NCI-H146 treated with DMSO at 0.1 percent for 48 hours (cell line): ENCODE measurements around the gene NFIB.

ENCODE experiments used
- DNase-seq: peaks from one replicate; lab custom pipeline; 2025; ENCODE audit not compliant: unreplicated experiment; lab: John Stamatoyannopoulos, UW

Gene NFIB

DNA sequence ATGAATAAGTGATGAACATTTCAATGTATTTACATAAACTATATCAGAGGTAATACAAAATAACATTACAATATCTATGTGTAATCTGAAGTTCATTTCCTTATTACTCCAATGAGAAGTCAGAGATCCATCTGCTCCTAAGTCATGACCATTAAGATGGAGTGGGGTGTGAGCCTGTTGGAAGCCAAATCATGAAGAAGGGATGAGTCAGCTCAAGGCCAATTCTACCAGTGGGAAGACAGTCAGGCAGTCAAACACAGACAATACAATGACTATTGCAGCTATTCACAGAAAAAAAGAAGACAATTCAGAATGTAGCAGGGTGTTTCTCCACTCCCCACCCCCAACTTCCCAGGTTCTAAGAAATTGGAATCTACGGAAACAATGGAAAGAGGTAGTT is 155.0 kb downstream of the NFIB start:
- no peak for DNase-seq

DNA sequence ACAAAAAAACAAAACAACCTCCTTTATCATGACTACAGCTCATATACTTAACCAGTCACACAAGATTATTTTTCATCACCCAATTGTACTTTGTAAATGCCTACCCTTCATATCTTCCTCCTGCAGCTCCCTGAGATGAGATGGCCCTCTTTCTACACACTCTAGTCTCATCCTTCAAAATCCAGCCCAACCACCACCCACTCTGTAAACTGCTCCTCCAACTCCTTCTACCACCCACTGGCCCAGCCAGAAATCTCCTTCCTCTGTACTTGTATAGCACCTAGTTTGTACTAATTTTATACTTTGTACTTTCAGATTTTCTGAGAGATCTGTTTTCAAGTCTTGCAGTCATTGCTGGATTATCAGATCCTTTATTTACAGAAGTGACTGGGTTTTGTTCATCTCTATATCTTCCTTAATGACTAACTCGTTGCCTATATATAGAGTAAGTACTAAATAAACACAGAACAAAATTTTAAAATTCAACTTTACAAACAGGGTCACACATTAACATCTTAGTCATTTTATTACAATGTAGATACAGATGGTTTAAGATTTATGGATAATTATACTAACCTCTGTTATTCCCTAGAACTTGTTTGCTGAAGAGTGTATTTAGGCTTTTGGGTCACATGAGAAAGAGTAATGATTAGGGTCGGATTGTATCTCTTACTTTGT is 155.7 kb downstream of the NFIB start:
- no peak for DNase-seq

DNA sequence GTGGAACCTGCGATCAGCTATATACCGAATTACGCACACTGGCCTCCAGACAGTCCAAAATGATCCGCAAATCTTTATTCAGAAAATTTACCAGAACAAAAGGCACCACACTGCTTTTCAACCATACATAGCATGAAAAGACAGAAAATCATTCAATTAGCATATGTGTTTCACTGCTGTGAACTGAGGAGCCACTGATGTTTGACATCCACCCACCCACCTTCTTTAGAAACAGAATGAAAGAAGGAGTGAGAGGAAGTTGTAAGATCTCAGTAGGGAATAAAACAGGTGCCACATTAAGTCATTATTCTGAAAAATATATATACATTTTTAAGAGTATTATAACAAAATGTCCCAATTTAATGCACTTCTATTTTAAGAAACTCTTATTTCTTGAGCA is 156.8 kb downstream of the NFIB start:
- DNase-seq = no peak

DNA sequence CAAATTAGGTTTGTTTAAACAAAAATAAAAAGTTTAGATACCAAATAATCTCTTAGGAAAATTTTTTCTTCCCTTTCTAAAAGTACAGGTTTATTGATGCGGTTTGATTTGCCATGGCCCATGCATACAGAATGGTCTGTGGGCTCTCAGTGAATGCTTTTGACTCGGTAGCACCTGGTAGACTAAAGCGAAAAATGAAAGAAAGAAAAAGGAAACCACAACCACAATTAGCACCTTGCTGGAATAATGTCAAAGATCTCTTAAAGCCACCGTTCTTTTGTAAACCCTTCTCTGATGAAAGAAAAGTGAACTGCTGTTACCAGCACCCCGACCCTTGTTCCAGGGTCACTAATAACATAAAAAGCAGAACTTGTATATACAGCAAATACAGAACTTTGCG is 157.9 kb downstream of the NFIB start:
- DNase-seq = no peak

DNA sequence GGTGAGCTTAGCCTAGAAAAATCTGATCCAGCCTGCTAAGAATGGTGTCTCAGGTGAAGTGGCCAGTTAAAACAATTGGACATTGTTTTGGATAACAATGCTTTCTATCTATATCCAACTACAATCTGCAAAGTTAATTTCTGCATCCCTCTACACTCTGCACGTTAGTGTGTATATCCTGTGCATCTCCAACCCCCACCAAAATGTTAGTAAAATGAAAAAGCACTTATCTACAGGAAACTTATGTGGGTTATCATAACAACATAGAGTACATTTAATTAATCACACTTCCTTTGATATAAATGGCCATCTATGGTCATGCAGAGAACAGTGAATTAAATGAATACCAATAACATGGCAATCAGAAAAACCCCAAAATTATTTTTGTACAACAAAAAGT is 158.7 kb downstream of the NFIB start:
- DNase-seq = no peak

DNA sequence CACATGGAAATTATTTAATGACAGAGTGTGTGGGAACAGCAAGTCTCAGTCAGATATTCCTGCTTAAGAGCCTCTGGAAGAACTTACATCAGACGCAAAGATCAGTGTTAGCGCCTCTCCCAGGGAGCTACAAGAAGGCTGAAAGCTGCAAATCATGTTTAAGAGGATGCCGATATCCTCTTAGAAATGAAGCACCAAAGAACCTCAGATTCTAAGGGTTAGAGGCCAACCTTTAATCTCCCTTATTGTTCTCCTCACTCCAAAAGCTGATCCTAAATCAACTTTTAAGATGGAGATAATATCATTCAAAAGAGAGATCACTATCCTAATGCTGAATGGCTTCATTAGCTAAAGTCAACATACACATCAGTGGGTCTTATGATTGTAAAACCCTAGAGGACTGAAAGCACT is 160.6 kb downstream of the NFIB start:
- peak; percentile 23 for DNase-seq

DNA sequence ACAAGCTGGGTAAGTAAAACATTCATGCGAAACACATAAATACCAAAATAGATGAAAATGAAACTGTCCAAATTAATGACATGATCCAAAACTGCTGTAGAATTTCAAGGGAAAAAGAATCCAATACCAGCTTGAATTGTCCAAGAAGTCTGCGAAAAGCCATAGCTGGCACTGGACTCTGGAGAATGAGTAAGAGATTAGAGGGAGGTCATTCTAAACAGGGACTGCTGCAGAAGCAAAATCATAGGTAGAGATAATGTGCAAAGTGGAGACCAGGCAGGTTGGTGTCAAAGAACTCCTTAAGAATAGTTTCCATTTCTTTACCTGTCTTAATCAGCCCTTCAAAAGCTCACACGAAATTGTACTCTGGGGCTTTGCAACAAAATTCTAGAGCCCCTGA is 162.5 kb downstream of the NFIB start:
- DNase-seq = no peak

DNA sequence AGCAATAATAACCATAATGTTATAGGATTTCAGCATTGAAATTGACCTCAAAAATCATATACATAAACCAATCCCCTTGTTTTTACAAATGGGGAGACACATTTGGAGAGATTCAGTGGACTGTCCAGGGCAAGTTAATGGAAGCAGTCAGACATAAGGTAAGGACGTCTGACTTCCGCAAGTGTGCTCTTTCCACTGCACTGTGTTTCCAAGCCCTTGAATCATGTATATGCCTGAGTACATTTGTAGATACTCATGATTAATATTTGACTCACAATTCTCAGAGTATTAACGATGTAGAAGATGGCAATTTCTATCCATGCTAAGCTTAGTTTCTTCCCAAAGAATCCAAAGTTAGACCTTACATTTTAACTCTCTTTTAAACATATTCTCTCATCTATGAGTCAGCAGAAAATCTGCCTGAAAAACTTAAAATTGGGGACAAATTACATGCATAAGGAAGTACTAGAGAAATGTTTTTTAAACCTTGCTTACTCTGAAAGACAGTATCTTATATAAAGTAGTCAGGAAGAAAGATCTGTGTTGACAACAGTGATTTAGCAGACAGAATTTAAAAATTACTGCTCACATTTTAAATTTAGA is 165.3 kb downstream of the NFIB start:
- DNase-seq = no peak

DNA sequence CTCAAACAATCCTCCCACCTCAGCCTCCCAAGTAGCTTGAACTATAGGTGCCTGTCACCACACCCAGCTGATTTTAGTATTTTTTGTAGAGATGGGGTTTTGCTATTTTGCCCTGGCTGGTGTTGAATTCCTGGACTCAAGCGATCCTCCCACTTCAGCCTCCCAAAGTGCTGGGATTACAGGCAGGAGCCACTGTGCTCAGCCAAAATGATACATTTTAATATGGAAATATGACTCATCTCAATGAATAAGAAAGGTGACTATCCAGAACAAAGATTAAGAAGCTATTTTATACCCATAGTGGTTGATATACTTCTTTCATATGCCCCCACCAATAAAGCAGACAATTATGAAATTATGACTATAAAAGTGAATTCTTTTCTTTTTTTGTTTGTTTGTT is 166.2 kb downstream of the NFIB start:
- DNase-seq = no peak

DNA sequence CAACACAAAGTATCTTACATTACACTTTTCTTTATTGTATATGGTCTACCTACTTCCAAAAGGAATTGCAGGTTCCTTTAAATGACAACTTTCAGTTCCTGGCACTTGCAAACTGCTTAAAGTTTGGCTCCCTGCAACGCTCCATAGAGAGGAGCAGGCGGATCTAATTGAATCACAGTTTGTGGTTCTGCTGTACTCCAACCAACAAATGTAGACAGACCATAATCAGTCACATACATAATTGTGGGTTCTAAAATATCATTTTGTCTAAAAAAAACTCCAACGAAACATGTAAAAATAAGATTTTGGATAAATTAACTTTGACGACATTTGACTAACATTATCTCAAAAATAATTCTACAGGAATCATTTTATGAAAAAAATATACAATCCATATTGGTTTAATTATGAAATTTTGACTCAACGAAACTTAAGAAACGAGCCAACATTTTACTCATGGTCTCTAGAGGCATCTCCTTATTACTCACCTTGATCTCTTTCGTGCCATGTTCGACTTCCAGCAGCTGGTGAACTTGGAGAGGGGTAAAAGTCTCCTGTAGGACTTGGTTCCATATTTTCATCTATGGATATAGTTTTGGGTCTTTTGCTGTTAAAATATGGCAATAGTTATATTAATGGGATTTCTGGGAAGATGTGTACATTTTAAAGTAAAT is 167.6 kb downstream of the NFIB start:
- DNase-seq = no peak

DNA sequence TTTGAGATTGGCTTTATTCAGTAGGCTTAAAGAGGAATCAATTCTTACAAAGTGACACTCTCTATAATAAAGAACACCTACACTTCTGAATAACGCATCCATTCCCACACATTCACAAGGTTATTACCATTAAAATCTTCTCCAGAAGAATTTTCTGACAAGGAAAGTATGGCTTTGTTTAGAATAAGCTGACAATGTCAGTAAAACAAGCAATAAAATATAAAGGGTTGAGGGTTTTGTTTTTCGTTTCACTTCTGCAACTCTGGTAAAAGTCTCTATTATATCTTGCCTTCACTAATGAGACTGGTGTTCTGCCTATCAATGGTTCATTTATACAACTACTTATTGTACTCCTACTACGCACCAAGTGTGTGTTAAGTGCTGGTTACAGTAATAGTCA is 169.7 kb downstream of the NFIB start:
- DNase-seq = no peak

DNA sequence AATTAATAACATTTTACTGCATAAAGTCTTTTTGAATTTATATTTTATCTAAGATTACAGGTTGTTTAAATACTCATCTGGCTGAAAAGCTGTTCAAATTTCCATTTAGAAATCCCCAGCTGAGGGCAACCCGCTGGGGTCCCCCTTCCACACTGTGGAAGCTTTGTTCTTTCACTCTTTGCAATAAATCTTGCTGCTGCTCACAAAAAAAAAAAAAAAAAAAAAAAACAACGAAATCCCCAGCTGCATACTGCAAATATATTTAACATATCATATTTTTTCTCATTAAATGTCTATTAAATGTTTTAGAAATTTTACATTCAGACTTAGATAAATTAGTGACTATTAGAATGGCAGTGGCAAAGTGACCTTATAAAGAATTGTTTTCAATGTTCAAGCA is 172.2 kb downstream of the NFIB start:
- DNase-seq = no peak

DNA sequence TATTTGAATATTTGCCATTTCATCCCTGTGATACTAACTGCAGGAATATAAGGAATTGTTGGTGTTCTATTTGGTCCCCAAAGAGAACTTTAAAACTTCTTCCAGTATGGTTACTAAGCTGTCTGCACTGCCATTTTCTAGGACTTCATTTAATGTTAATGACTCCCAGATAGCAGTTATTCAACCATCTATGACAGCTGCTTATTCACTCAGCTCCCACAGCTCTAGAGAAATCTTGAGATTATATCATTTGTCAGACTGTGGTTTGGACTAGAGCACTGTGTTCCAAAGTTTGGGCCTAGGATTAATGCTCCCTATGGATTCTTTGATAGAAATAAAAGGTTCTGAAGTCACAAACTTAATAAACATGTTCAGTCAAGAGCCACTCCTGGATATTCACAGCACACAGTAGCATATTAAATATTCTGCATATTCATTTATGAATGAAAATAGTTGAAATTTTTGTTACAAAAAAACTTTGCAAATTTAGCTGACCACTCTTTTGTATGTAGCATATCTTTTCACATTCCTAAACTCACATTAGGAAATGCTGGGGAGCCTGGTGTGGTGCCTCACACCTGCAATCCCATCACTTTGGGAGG is 173.7 kb downstream of the NFIB start:
- DNase-seq = no peak

DNA sequence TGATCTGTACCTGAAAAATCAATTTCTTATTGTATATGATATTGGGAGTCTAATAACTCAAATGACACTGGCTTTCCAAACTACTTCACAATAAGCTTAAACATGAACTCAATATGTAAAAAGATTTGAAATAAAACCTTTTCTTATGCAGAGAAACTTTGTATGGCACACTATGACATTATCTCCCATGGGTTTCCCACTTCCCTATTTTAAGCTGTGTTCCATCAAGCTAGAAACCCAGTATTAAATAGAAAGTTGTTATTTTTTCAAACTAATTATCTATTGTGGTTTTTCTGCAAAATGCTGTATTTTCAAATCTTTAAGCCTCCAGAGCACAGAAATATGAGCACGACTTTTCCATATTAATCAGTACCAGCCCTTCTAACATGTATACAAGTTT is 174.7 kb downstream of the NFIB start:
- DNase-seq = no peak

DNA sequence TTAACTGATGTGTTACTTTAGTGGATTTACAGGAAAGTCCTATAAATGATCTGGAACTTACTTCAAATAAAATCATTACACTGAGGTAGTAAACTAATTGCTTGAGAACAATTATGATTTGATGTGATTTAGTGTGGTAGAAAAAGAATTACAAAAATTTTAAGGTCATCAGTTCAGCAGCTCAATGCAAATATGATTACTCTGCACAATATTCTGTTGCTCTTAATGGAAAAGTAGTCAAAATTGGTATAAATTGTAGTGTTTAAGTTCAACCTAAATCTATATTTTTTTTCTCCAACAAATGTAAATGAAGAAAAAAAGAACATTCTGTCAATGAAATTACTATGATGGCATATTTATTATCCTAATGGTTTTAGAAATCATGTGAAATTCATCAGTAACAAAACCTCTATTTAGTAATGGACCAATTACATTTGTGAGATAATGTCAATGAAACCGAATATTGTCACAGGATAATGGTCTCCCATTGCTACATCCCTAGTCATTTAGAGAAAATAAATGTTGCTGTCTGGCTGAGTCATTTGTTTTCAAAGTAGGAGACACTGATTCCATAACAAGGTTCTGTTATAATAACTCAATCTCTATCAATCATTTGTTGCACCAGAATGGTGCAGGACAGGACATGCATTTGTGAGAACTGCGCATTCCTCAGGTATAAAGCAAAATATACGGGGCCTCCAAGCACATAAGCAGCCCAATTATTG is 177.1 kb downstream of the NFIB start:
- DNase-seq = peak; percentile 65

DNA sequence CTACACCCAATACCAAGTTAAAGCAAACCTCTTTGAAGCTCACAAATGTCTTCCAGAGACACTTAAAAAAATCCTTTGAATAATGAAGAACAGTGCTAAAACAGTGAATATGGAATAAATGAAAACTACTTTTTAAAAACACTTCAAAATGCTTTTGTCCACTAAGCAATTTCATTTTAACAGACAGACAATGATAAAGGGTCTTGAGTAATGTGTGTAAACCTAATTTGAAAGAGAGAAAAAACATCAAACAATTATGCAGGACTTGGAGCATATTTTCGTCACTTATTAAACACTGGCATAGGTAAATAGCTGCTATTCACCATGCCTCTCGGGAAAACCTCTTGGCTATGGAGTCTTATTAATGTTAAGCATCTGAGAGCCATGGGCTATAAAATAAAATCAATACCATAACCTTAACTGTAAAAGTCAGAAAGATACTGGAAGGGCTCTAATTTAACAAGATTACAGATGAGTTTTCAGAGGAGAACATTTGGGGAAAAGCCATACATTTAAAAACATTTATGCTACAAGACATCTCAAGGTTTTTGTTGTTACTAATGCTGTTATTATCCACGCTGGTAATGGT is 177.8 kb downstream of the NFIB start:
- no peak for DNase-seq

DNA sequence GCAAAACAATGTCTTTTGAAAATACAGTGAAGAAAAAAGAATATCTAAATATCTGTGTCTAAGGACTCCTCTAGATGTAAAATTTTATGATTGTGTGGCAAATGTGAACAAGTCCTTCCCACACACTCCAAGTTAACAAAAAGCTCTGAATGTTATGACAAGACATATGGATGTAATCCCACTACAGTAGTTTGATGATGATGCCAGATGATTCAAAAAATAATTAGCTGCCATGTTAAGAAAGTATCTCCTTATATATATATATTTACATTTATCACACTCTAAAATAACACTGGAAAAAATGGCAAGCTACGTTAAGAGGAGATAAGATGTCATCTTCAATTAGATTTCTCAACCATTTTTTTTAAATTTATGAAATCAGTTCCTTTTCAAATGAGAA is 178.5 kb downstream of the NFIB start:
- DNase-seq = no peak

DNA sequence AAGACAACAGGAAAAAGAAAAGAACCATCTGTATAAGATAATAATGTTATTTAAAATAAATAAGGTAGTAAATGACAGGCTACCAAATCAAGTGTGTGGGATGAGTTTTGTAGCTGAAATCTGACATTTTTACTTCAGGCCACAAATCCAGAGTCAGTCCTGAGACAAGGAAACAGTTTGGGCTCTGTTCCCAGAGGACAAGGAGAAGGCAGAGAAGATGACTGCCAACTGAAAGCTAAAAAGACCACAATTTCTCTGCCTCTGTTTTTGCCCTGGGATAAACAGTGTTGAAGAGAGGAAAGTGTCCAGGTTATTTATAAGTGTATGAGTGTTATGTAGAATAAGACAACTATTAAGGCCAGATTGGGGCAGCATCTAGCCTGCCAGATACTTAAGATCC is 180.5 kb downstream of the NFIB start:
- DNase-seq = no peak

DNA sequence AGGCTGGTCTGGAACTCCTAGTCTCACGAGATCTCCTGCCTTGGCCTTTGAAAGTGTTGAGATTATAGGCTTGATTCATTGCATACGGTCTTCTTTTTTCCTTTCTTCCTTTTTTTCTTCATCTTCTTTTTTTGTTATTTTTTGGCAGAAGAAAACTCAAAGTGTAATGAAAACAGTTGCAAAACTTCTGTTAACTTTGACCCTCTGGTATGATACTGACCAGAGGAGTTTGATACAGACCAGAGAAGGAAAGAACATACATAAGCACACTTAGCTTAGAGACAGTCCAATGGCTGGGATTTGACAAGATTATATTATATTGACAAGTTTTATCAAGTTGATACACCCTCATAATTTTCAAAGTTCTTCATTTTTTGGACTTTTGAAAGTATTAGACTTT is 181.2 kb downstream of the NFIB start:
- DNase-seq = no peak

DNA sequence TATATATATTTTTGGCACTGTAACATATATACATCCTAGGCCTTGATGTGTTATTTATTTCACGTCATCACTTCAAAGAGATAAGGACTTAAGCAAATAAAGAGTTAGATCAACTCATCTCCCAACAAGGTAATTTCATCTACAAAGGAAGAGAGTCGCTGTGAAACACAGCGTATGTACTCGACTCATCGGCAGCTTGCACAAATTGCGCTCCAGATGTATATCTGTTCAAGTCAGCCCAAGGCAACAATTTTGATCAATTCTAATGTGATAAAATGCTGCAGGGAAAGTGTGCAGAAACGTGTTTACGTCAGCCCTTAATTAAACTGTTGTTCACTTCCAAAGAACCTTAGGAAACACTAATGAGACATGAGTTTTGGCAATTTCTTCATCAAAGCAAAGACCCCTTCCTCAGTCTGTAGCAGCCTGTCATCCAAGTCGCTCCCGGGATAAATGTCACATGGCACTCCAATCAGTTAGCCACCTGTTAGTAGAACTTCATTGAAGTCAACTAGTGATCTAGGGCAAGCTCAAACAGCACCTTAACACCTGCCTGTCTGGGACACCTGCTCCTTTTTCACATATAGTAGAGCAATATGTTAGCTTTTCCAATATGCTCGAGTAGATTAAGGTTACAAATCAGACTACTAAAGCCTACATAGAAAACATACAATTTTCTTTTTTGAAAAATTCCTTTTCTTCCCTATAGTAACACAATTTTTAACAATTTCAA is 182.4 kb downstream of the NFIB start:
- peak; percentile 7 for DNase-seq

DNA sequence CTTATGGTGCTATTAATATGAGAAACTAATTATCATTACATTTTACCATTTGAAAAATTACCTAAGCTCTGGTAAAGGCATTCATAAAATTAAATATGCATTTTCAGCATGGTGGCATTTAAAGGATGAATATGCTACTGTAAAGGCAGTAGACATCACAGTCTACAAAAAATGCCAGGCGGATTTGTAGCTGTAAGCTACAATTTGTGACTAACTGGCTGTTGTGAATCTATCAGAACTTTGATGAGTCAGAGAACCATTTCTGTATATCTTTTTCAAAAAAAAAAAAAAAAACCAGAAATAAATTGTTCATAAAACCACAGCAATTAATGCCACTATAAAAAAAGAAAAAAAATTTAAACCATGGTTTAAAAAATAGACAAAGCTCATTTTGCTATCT is 186.3 kb downstream of the NFIB start:
- no peak for DNase-seq
